H1 (cell line): ENCODE measurements around the gene GPSM1. TPM values are rescaled to one million over a fixed set of nuclear protein-coding genes. Genes with fewer than 3 reads are reported as not detected.

Experiments used
- BCL11A ChIP-seq, 2 experiments: IDR thresholded peaks; one replicate each; pipeline ENCODE4 v1.6.1; 2011; ENCODE audit warnings: low read depth in 2 of 2, low read length in 2 of 2, mild to moderate bottlenecking in 2 of 2
- CHD1 ChIP-seq: IDR thresholded peaks from 2 replicates; pipeline ENCODE4 v1.6.1; 2012; ENCODE audit warnings: low read depth, low read length, improper control_type of control experiment
- CHD7 ChIP-seq: fragments of 300-600 bp; sonication (generic); IDR thresholded peaks from 2 replicates; pipeline ENCODE4 v1.7.1; 2012; ENCODE audit warnings: low read length, moderate library complexity, mild to moderate bottlenecking, inconsistent platforms; ENCODE audit not compliant: insufficient replicate concordance
- FOSL1 ChIP-seq: IDR thresholded peaks from 2 replicates; pipeline ENCODE4 v1.6.1; 2011; ENCODE audit warnings: mild to moderate bottlenecking, low read depth, low read length, moderate library complexity; ENCODE audit not compliant: insufficient read depth
- GTF2F1 ChIP-seq: IDR thresholded peaks from 2 replicates; pipeline ENCODE4 v1.6.1; 2012; ENCODE audit warnings: low read depth, low read length, improper control_type of control experiment, borderline replicate concordance
- POLR2A ChIP-seq, 2 experiments: IDR thresholded peaks; 1 replicate in 1 of 2; 2 replicates in 1 of 2; pipeline ENCODE4 v1.6.1; 2011; ENCODE audit warnings: low read depth in 2 of 2, low read length in 2 of 2, mild to moderate bottlenecking in 2 of 2; ENCODE audit errors: control extremely low read depth in 1 of 2
- polyA plus RNA-seq, 7 experiments: library from polyadenylated mRNA; depleted of rRNA in 3 of 7; stranded (reverse) in 5 of 7; unstranded in 2 of 7; fragments of >200 nt in 5 of 7; fragments of 200-250 nt in 2 of 7; gene quantifications; 1 replicate in 5 of 7; 2 replicates in 1 of 7; 4 replicates in 1 of 7; pipeline versions ENCODE4 v1.2.1 to v1.2.3, GENCODE V29; 2011 to 2013; ENCODE audit warnings: missing spikeins in 2 of 7, mixed read lengths in 2 of 7
- total RNA-seq: library from RNA; stranded (reverse); fragmentation: NEBNext Ultra II Directional; extraction: Animal tissue kit (Norgen Biotek cat#: 25700); gene quantifications from 2 replicates; pipeline ENCODE4 v1.2.1, GENCODE V29; 2021

GPSM1 gene
- total and polyA plus RNA-seq, 2 of the 8 experiments (the other 6 are each of a cell fraction or from before 2014, with no cell fraction given) = 12.8 to 18.0 TPM

DNA sequence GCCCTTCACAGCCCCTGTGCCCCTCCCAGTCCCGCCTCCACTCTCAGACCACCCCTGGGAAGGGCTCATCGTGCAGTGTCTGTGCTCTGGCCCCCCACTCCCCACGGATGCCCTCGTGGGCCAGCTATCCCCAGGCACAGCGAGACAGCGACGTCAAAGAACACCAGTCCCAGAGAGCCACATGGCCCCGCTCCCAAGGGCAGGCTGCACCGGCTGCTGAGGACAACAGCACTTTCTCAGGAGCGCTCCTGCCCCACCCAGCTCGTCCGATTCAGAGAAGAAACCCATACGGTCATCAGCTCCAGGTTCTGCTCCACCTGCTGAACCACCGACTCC is 77.4 kb downstream of the GPSM1 start (continued):
- no peak for TF ChIP-seq CHD7
- no peak for TF ChIP-seq BCL11A (IDR thresholded peaks at IDR 0.05; ENCODE audit: low read depth in 2 of 2, low read length in 2 of 2)
- no peak for TF ChIP-seq POLR2A (IDR thresholded peaks at IDR 0.05; ENCODE audit: control extremely low read depth in 1 of 2, low read depth in 2 of 2, low read length in 2 of 2)
- no peak for TF ChIP-seq FOSL1
- TF ChIP-seq GTF2F1 = no peak
- TF ChIP-seq CHD1 = no peak
- TF ChIP-seq, all 59 proteins: peak for 0
